ENCODE results near the gene COL27A1. TPM values are rescaled to one million over a fixed set of nuclear protein-coding genes. Genes with fewer than 3 reads are reported as not detected.

COL27A1 gene
- total RNA-seq, 1 experiment from 2014 or later, result 12.0 TPM

- TSS peak; percentile 32 for BruUV-seq (replicated peaks)
- Histone ChIP-seq H3K79me2 (ENCODE audit: insufficient read depth, low read length) (no peaks in the 10 kb centered on the region), H3K9me2 (ENCODE audit: insufficient read depth) (no peaks in the 10 kb centered on the region), H3K4me2 (ENCODE audit: low read length) (no peak overlapping the region), H3K27me3 (ENCODE audit: insufficient read depth, low read length) (no peaks in the 10 kb centered on the region), H3K27ac (ENCODE audit: low read depth, low read length) (no peak overlapping the region), H3K9ac (ENCODE audit: low read length) (no peak overlapping the region), H2AFZ (ENCODE audit: low read depth, low read length, poor library complexity, severe bottlenecking) (no peak overlapping the region), H4K20me1 (ENCODE audit: insufficient read depth) (no peaks in the 10 kb centered on the region), H3K9me3 (ENCODE audit: control insufficient read depth in 1 of 2, insufficient read depth in 1 of 2, low read depth in 1 of 2, low read length in 2 of 2) (no peaks in the 10 kb centered on the region), H3K4me1 (ENCODE audit: control insufficient read depth in 1 of 2, insufficient read depth in 2 of 2, low read length in 2 of 2) (no peaks in the 10 kb centered on the region), H3K4me3 (replicated peaks in 1 of 2; ENCODE audit: low read depth in 1 of 2, low read length in 2 of 2) (no peak overlapping the region), H3K36me3 (ENCODE audit: control insufficient read depth in 1 of 2, insufficient read depth in 2 of 2, low read length in 2 of 2) (no peaks in the 10 kb centered on the region)
- intact Hi-C loops (cut with micrococcal nuclease), result no loop called here
- ChIA-PET CTCF (no interaction called here), POLR2A (no interaction called here), RAD21 (ENCODE audit: low non-redundant PET in 1 of 2, low total read pairs in 2 of 2, uncharacterized antibody in 2 of 2, unreplicated experiment in 2 of 2) (no interaction called here)
- DNase-seq (ENCODE audit: low read depth, low spot score) (no peak), ATAC-seq (no peak)
- no peak for TF ChIP-seq TCF7L2 (IDR thresholded peaks at IDR 0.05; ENCODE audit: borderline replicate concordance, extremely low read depth, insufficient read depth, insufficient read length)
- no peak for TF ChIP-seq CEBPB (IDR thresholded peaks at IDR 0.05; ENCODE audit: low read depth)
- TF ChIP-seq ZBTB33 (IDR thresholded peaks at IDR 0.05; ENCODE audit: extremely low read depth, insufficient replicate concordance, low read length), result no peak
- no peak for TF ChIP-seq SP1 (IDR thresholded peaks at IDR 0.05; ENCODE audit: low read depth)
- no peak for TF ChIP-seq ELF1 (IDR thresholded peaks at IDR 0.05; ENCODE audit: borderline replicate concordance, low read depth)
Observed at GRCh38 chr9:114311571-114312512, 156.5 kb downstream of the COL27A1 start.

- no TSS peak for BruUV-seq (replicated peaks)
- H3K4me2 ChIP-seq (ENCODE audit: low read length), result no peak overlapping the region
- DNase-seq (ENCODE audit: low read depth, low spot score), result no peak
- CTCF ChIA-PET, result no interaction called here
- no peak overlapping the region for H3K4me3 ChIP-seq (replicated peaks in 1 of 2; ENCODE audit: low read depth in 1 of 2, low read length in 2 of 2)
- intact Hi-C loops (cut with micrococcal nuclease), result no loop called here
- H3K27ac ChIP-seq (ENCODE audit: low read depth, low read length), result no peak overlapping the region
- no peak overlapping the region for H3K9ac ChIP-seq (ENCODE audit: low read length)
- no peaks in the 10 kb centered on the region for H3K36me3 ChIP-seq (ENCODE audit: control insufficient read depth in 1 of 2, insufficient read depth in 2 of 2, low read length in 2 of 2)
- H4K20me1 ChIP-seq (ENCODE audit: insufficient read depth), result no peaks in the 10 kb centered on the region
- no peak for ATAC-seq
- no peaks in the 10 kb centered on the region for H3K27me3 ChIP-seq (ENCODE audit: insufficient read depth, low read length)
- no peaks in the 10 kb centered on the region for H3K79me2 ChIP-seq (ENCODE audit: insufficient read depth, low read length)
- H3K9me2 ChIP-seq (ENCODE audit: insufficient read depth), result no peaks in the 10 kb centered on the region
- POLR2A ChIA-PET, result no interaction called here
- H2AFZ ChIP-seq (ENCODE audit: low read depth, low read length, poor library complexity, severe bottlenecking), result no peak overlapping the region
- H3K4me1 ChIP-seq (ENCODE audit: control insufficient read depth in 1 of 2, insufficient read depth in 2 of 2, low read length in 2 of 2), result no peaks in the 10 kb centered on the region
- H3K9me3 ChIP-seq (ENCODE audit: control insufficient read depth in 1 of 2, insufficient read depth in 1 of 2, low read depth in 1 of 2, low read length in 2 of 2), result no peaks in the 10 kb centered on the region
- RAD21 ChIA-PET (ENCODE audit: low non-redundant PET in 1 of 2, low total read pairs in 2 of 2, uncharacterized antibody in 2 of 2, unreplicated experiment in 2 of 2), result no interaction called here
- TF ChIP-seq MAX (IDR thresholded peaks at IDR 0.05), result no peak
- TF ChIP-seq ZBTB33 (IDR thresholded peaks at IDR 0.05; ENCODE audit: extremely low read depth, insufficient replicate concordance, low read length), result no peak
- TF ChIP-seq ATF3 (IDR thresholded peaks at IDR 0.05), result no peak
- TF ChIP-seq JUND (IDR thresholded peaks at IDR 0.05), result no peak
- TF ChIP-seq RAD21 (IDR thresholded peaks at IDR 0.05; ENCODE audit: low read depth), result no peak
- TF ChIP-seq REST (IDR thresholded peaks at IDR 0.05; ENCODE audit: low read depth), result no peak
Observed at GRCh38 chr9:114312513-114312875, 157.2 kb downstream of the COL27A1 start.

All from HCT116 (cell line).